SU-DHL-6 (cell line): ENCODE measurements around the gene BNIP5.

Source experiments
- H2AFZ ChIP-seq: fragments of 200-600 bp; sonication (generic); 2 replicates; pipeline ENCODE4 v1.6.1; 2014; ENCODE audit warnings: low read depth, mild to moderate bottlenecking, moderate library complexity, mixed read lengths, antibody characterized with exemption, low read length; ENCODE audit not compliant: severe bottlenecking
- H3F3A ChIP-seq: fragments of 200-600 bp; shearing (Covaris generic); 2 replicates; pipeline ENCODE4 v1.6.0; 2016; ENCODE audit warnings: antibody characterized with exemption, mild to moderate bottlenecking; ENCODE audit not compliant: insufficient read depth
- H3K27ac ChIP-seq: fragments of 200-600 bp; sonication (generic); 2 replicates; pipeline ENCODE4 v1.5.1; 2016; ENCODE audit warnings: low read depth, mild to moderate bottlenecking, low read length, moderate library complexity, mixed read lengths
- H3K27me3 ChIP-seq: fragments of 200-600 bp; sonication (generic), shearing (Covaris generic); 2 replicates; pipeline ENCODE4 v1.6.0; 2014; ENCODE audit warnings: mild to moderate bottlenecking, low read length
- H3K36me3 ChIP-seq: fragments of 200-600 bp; sonication (generic); 2 replicates; pipeline ENCODE4 v1.6.1; 2014; ENCODE audit warnings: mild to moderate bottlenecking, low read length, mixed read lengths
- H3K4me2 ChIP-seq: fragments of 300-600, 200-600 bp; shearing (Covaris generic), sonication (generic); 2 replicates; pipeline ENCODE4 v1.6.0; 2014; ENCODE audit warnings: low read length, low read depth, mild to moderate bottlenecking; ENCODE audit not compliant: poor library complexity, severe bottlenecking
- H3K4me3 ChIP-seq: fragments of 200-600 bp; sonication (generic); 2 replicates; pipeline ENCODE4 v1.5.1; 2014; ENCODE audit warnings: antibody characterized with exemption, low read length, mild to moderate bottlenecking, mixed read lengths; ENCODE audit not compliant: insufficient read depth, poor library complexity, severe bottlenecking
- H3K79me2 ChIP-seq: fragments of 200-600 bp; sonication (generic); 2 replicates; pipeline ENCODE4 v1.6.1; 2014; ENCODE audit warnings: mild to moderate bottlenecking, low read length, moderate library complexity; ENCODE audit not compliant: insufficient read depth
- H3K9ac ChIP-seq: fragments of 200-600 bp; sonication (generic); 2 replicates; pipeline ENCODE4 v1.7.0; 2014; ENCODE audit warnings: mild to moderate bottlenecking, low read length
- H3K9me2 ChIP-seq: fragments of 200-600 bp; sonication (generic); replicated peaks from 2 replicates; pipeline ENCODE4 v1.6.1; 2014; ENCODE audit warnings: low read length; ENCODE audit not compliant: insufficient read depth
- H3K9me3 ChIP-seq: fragments of 200-600 bp; sonication (generic); 2 replicates; pipeline ENCODE4 v1.6.1; 2014; ENCODE audit warnings: low read length, mixed read lengths; ENCODE audit not compliant: insufficient read depth
- H4K20me1 ChIP-seq: fragments of 200-600 bp; sonication (generic); 2 replicates; pipeline ENCODE4 v1.6.1; 2014; ENCODE audit warnings: low read depth, mild to moderate bottlenecking, antibody characterized with exemption, low read length, moderate library complexity, mixed read lengths
- CTCF ChIP-seq: fragments of 200-600 bp; sonication (generic); IDR thresholded peaks from one replicate; pipeline ENCODE4 v1.5.1; 2017; ENCODE audit warnings: antibody characterized with exemption, mild to moderate bottlenecking, low read length, moderate library complexity; ENCODE audit not compliant: insufficient read depth, poor library complexity, severe bottlenecking
- EZH2phosphoT487 ChIP-seq: fragments of 200-600 bp; sonication (generic), shearing (Covaris generic); conservative IDR thresholded peaks from 2 replicates; pipeline ENCODE4 v1.6.1; 2018; ENCODE audit warnings: mild to moderate bottlenecking, antibody characterized with exemption, low read length, moderate library complexity, mixed read lengths

Gene BNIP5

DNA sequence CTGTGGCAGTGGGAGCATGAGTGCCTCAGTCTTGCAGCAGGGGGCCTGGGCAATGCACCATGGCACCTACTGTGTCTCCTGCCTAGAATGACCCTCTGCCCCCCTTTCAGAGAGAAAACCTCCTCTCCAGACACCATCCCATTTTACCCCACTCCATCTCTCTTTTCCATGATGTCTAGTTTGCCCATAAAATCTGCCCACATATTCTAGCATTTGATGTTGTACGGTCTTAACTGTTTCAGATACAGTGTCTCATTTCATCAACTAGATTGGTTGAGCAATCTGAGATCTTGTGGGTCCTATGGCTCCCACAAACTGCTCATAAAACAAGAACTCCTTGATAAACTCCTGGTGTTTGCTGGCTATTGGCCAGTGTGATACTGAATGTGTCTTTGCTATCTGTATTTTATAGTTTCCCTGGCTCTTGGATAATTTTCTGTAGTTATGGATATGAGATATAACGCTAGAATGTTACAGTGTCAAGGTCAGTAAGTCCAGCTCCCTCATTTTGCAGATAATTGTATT is 58.7 kb downstream of the BNIP5 start:
- Histone ChIP-seq H3K9me3 (no peaks in the 10 kb centered on the region), H3K27ac (no peak overlapping the region), H4K20me1 (no peaks in the 10 kb centered on the region), H3K4me2 (no peak overlapping the region), H3K79me2 (no peaks in the 10 kb centered on the region), H3K9ac (no peak overlapping the region), H3K4me3 (no peak overlapping the region), H3K27me3 (no peaks in the 10 kb centered on the region), H2AFZ (no peak overlapping the region), H3F3A (no peaks in the 10 kb centered on the region), H3K9me2 (no peaks in the 10 kb centered on the region), H3K36me3 (no peaks in the 10 kb centered on the region)
- no peak for TF ChIP-seq EZH2phosphoT487
- no peak for TF ChIP-seq CTCF

DNA sequence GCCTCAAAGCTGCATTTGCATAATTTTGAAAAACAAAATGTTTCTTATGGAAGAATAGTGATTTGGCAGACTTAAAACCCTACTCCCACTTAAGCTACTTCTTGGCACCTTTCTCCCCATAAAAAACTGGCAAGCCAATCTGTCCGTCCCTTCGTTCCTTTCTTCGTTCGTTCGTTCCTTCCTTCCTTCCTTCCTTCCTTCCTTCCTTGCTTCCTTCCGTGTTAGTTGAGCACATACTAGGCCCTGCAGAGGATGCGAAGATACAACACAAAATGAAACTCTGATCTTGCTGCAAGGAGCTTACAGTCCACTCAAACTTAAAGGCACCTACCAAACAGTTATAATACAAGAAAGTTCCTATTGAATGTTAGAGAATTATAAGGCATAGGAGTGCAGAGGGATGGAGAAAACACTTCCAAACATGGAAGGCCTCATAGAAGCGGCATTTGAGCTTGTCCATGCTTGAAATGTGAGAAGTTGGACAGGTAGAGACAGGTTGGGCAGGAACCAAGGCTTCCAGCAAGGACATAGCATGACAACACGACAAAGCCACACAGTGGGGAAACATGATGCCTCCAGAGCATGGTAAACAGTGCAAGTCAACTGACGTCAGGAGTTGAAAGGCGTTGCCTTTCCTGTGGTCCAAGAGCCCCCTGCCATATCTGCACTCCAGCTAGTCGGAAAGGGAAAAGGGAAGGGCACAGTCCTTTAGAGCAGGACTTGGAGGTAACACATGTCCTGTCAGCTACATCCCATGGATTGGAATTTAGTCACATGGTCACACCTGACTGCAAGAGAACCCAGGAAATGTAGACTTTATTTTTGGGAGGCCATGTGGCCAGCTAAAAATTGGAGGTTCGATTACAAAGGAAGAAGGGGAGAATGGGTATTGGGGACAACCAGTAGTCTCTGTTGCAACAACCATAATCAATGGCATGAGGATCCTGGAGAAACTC is 59.8 kb downstream of the BNIP5 start:
- no peaks in the 10 kb centered on the region for H4K20me1 ChIP-seq
- H3K36me3 ChIP-seq = no peaks in the 10 kb centered on the region
- no peak overlapping the region for H2AFZ ChIP-seq
- no peak overlapping the region for H3K4me2 ChIP-seq
- H3K27me3 ChIP-seq = no peaks in the 10 kb centered on the region
- no peak overlapping the region for H3K9ac ChIP-seq
- H3K4me3 ChIP-seq = no peak overlapping the region
- no peaks in the 10 kb centered on the region for H3K79me2 ChIP-seq
- H3K9me3 ChIP-seq = no peaks in the 10 kb centered on the region
- TF ChIP-seq EZH2phosphoT487 (no peak), CTCF (no peak)
- no peaks in the 10 kb centered on the region for H3K9me2 ChIP-seq
- no peaks in the 10 kb centered on the region for H3F3A ChIP-seq
- no peak overlapping the region for H3K27ac ChIP-seq

DNA sequence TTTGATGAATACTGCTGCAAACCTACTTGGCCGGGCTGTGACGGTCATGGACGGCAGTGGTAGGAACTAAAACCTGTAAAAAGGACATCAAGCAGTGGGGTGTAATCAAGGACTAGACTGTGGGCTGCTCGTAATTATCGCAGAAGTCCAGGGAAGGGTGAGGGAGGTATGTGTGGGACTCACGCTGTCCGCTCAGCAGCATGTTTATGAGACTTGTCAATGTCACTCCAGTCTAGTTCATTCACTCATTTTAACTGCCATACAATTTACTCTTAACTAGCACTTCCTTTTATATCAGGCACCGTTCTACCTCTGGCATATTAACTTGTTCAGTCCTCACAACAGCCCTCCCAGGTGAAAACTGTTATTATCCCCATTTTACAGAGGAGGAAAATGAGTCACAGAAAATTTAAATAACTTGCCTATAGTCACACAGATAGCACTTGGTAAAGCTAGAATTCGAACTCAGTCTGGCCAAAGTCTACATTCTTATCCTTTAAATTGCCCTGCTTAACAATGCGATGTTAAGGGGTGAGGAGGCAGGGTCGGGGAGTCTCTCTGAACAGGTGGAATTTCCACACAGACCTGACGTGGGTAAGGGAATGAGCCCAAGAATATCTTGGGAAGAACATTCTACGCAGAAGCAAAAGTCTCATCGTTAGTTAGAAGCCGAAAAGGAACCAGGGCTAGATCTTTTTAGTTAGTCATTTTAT is 62.7 kb downstream of the BNIP5 start:
- Histone ChIP-seq H3K9me3 (no peaks in the 10 kb centered on the region), H3K4me3 (no peak overlapping the region), H3K4me2 (no peak overlapping the region), H2AFZ (no peak overlapping the region), H3F3A (no peaks in the 10 kb centered on the region), H4K20me1 (no peaks in the 10 kb centered on the region), H3K27me3 (no peaks in the 10 kb centered on the region), H3K9ac (no peak overlapping the region), H3K27ac (no peak overlapping the region), H3K79me2 (no peaks in the 10 kb centered on the region), H3K9me2 (no peaks in the 10 kb centered on the region), H3K36me3 (no peaks in the 10 kb centered on the region)
- TF ChIP-seq CTCF (no peak), EZH2phosphoT487 (no peak)
